ENCODE measurements around the gene NUFIP1. TPM values are rescaled to one million over a fixed set of nuclear protein-coding genes. Genes with fewer than 3 reads are reported as not detected.

NUFIP1 gene
- total RNA-seq, 1 experiment from 2014 or later: 14.0 TPM

GRCh38 chr13:44974056-44974793, 15.0 kb downstream of the NUFIP1 start (continued):
- no peak for TF ChIP-seq SMAD3 (CRISPR knock-in tag; IDR thresholded peaks at IDR 0.05; ENCODE audit: borderline replicate concordance)

DNA sequence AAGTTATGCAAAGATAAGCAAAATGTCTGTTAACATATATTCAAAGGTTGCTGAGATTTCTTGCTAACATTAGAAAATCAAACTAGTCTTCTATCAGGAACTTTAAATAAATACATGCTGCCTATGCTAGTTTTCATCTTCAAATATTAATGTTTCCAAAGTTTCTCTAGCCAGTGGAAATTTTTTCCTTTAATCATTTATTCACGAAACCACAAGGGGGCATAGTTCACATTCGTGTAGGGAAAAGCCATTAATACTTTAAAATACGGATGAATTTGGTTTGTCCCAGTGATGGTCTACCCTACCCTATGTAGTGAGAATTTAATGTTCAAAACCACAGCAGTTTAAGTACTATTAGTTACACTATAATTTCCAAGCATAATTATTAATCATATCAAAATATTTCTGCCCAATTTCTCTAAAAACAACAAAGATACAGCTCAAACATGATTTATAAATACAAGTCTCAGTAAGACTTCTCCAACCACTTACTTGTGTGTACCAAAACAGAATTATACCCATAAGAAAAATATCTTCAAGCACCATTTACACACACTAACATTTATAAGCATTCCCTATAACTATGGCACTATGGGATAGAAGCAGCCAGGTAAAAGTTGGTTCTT, 16.2 kb downstream of the NUFIP1 start:
- no peak overlapping the region for H3K27ac Mint-ChIP-seq
- ChIA-PET CTCF (interaction anchor here (0.7 to 1.5 kb wide), 9 partner anchors 18 to 572 kb away, joined by 3 to 4 read pairs (median 4); no protein-coding TSS in a partner anchor), POLR2A (no interaction called here)
- DNase-seq (ENCODE audit: low spot score) (no peak), ATAC-seq (no peak)
- no peaks in the 10 kb centered on the region for H3K9me3 Mint-ChIP-seq
- no peak for TF ChIP-seq ZNF317 (CRISPR knock-in tag; IDR thresholded peaks at IDR 0.05; ENCODE audit: borderline replicate concordance, low read depth)
- TF ChIP-seq USF2 (CRISPR knock-in tag; IDR thresholded peaks at IDR 0.05): no peak
- TF ChIP-seq, protein P1, sequence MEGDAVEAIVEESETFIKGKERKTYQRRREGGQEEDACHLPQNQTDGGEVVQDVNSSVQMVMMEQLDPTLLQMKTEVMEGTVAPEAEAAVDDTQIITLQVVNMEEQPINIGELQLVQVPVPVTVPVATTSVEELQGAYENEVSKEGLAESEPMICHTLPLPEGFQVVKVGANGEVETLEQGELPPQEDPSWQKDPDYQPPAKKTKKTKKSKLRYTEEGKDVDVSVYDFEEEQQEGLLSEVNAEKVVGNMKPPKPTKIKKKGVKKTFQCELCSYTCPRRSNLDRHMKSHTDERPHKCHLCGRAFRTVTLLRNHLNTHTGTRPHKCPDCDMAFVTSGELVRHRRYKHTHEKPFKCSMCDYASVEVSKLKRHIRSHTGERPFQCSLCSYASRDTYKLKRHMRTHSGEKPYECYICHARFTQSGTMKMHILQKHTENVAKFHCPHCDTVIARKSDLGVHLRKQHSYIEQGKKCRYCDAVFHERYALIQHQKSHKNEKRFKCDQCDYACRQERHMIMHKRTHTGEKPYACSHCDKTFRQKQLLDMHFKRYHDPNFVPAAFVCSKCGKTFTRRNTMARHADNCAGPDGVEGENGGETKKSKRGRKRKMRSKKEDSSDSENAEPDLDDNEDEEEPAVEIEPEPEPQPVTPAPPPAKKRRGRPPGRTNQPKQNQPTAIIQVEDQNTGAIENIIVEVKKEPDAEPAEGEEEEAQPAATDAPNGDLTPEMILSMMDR (IDR thresholded peaks at IDR 0.05): peak; percentile 12; the same call in 1 of the 2 replicates
- TF ChIP-seq, protein P2, sequence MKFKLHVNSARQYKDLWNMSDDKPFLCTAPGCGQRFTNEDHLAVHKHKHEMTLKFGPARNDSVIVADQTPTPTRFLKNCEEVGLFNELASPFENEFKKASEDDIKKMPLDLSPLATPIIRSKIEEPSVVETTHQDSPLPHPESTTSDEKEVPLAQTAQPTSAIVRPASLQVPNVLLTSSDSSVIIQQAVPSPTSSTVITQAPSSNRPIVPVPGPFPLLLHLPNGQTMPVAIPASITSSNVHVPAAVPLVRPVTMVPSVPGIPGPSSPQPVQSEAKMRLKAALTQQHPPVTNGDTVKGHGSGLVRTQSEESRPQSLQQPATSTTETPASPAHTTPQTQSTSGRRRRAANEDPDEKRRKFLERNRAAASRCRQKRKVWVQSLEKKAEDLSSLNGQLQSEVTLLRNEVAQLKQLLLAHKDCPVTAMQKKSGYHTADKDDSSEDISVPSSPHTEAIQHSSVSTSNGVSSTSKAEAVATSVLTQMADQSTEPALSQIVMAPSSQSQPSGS (CRISPR knock-in tag; IDR thresholded peaks at IDR 0.05; ENCODE audit: borderline replicate concordance, low read depth): no peak
- no peaks in the 10 kb centered on the region for H3K27me3 Mint-ChIP-seq (ENCODE audit: low read depth)
- peaks cover 15% of the 10 kb centered on the region for H3K36me3 Mint-ChIP-seq
- H3K4me3 Mint-ChIP-seq: no peak overlapping the region
- peaks cover 4% of the 10 kb centered on the region for H3K4me1 Mint-ChIP-seq

DNA sequence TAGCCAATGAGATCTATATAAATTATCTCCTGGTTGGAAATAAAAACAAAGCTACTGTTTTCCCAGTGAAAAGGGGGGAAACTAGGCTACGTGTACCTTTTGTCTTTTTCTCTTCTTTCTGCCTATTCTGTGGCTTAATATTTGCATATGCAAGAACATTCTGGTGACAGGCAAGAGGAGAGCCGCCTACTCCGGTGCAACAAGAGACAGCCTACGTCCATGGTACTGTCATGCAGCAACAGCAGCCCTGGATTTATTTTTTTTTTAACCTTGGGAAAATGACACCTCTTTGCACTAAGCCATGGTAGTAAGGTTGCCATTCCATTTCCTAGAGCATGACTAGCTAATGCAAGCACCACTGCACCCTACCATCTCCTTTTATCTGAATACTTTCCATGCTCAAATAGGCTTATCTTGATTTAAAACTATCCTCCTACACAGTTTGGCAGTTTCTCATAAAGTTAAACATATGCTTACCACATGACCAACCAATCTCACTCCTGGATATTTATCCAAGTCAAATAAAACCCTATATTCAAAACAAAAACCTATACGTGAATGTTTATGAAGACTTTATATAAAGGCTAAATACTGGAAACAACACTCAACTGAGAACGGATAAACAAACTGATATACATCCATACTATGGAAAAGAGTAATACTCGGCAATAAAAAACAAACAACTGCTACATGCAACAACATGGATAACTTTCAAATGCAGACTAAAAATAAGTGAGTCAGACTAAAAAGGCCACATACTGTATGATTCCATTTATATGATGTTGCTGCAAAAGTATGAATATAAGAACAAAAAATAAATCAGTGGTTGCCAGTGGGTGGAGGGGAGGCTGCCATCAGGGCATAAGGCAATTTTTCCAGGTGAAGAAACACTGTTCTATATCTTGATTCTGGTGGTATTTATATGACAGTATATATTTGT, 17.3 kb downstream of the NUFIP1 start:
- DNase-seq (ENCODE audit: low spot score): no peak
- ChIA-PET POLR2A (no interaction called here), CTCF (interaction anchor here (1.3 to 1.5 kb wide), 2 partner anchors 30 to 65 kb away, joined by 3 read pairs; no protein-coding TSS in a partner anchor)
- Mint-ChIP-seq H3K27me3 (ENCODE audit: low read depth) (no peaks in the 10 kb centered on the region), H3K27ac (no peak overlapping the region), H3K4me1 (peaks cover 4% of the 10 kb centered on the region), H3K4me3 (no peak overlapping the region), H3K36me3 (peaks cover 16% of the 10 kb centered on the region), H3K9me3 (no peaks in the 10 kb centered on the region)
- ATAC-seq: no peak
- TF ChIP-seq, protein P3, sequence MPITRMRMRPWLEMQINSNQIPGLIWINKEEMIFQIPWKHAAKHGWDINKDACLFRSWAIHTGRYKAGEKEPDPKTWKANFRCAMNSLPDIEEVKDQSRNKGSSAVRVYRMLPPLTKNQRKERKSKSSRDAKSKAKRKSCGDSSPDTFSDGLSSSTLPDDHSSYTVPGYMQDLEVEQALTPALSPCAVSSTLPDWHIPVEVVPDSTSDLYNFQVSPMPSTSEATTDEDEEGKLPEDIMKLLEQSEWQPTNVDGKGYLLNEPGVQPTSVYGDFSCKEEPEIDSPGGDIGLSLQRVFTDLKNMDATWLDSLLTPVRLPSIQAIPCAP (CRISPR knock-in tag; IDR thresholded peaks at IDR 0.05): no peak
- no peak for TF ChIP-seq ZSCAN18 (CRISPR knock-in tag; IDR thresholded peaks at IDR 0.05)

Measured in WTC11 (cell line).